Subcutaneous adipose tissue (tissue), 4 donors: ENCODE results near the gene GPHN. TPM values are rescaled to one million over a fixed set of nuclear protein-coding genes. Genes with fewer than 3 reads are reported as not detected.

Source experiments
- CTCF ChIP-seq: fragments of 450-650 bp; IDR thresholded peaks from one replicate; pipeline ENCODE4 v1.5.1; 2016; ENCODE audit warnings: low read depth, mild to moderate bottlenecking, control low read depth, antibody characterized with exemption, moderate library complexity
- total RNA-seq, 4 donors: library from RNA; depleted of rRNA; stranded (reverse); fragments of >200 nt; gene quantifications; one replicate each; pipeline ENCODE4 v1.1.0, GENCODE V29; 2016

The GPHN gene
- total RNA-seq, 4 donors from 2014 or later = 18.0 to 38.2 (median 20.5) TPM

DNA sequence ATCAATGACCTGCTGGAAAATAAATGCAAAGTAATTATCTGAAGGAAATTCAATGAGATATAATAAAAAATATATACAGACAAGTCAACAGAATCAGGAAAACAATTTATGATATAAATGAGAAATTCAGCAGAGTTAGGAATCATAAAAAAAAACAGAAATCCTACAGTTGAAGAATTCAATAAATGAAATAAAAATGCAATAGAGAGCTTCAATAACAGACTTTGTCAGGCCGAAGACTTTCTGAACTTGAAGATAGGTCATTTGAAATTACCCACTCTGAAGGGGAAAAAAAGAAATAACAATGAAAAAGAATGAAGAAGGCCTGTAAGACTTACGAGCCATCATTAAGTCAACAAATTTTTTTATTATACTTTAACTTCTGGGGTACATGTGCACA, 665.8 kb downstream of the GPHN start:
- TF ChIP-seq CTCF = no peak

- no peak for TF ChIP-seq CTCF
Measured at GRCh38 chr14:67186172-67186768, 678.3 kb downstream of the GPHN start.

DNA sequence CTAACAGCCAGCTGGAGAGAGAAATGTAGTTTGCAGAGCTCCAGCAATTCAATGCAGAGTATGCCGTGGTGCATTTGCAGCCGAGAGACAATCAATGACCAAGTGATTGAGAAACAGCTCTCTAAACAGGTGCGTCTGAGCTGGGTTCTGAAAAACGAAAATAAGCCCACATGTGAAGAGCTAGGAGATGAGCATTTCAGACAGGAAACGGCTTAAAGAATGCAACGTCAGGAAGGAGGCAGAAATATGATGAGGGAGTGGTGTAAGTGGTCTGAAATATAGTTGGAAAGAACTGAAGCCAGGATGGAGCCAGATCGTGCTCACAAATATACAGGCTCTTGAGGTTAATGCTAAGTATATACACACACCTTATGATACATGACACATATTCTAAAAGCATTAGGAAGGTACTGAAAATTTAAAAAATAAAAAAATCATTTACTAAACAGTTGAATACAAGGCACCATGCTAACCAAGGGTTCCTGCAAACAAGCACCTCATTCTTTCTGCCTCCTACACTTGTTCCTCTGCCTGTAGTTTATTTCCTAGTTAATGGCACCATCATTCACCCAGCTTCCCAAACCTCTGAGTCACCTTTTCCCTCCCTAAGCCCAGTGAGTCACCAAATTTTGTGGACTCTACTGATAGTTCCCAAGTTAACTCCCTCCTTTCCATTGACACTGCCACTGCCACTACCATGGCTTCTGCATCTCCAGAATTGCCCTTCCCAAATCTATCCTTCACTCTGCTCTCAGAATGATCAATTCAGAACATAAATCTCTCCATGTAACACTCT, 679.0 kb downstream of the GPHN start:
- no peak for TF ChIP-seq CTCF

- no peak for TF ChIP-seq CTCF
Measured at GRCh38 chr14:67187826-67188225, 679.9 kb downstream of the GPHN start.

- no peak for TF ChIP-seq CTCF
Measured at GRCh38 chr14:67188326-67188725, 680.4 kb downstream of the GPHN start.

DNA sequence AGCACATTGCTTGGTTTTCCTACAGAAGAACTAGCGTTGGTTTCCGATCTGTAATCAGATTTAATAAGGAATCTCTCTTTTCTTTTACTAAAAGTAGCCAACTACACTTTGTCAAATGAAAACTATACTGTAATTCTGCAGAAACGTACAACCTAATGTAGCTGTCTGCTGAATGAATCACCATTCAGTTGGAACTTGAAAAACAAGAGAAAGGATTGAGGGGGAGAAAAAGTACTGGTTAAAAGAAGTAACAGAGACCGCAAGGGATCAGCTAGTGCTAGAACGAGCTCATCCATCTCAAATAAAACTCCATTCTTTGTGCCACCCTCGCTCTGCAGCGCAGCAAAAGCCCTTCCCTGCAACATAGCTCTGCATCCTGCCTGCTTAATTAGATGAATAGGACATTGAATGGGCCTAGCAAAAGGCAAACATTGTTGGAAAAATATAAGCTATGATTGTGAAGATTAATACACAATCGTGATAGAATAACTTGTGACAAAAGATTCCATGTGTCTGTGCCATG, 683.9 kb downstream of the GPHN start:
- TF ChIP-seq CTCF = no peak

DNA sequence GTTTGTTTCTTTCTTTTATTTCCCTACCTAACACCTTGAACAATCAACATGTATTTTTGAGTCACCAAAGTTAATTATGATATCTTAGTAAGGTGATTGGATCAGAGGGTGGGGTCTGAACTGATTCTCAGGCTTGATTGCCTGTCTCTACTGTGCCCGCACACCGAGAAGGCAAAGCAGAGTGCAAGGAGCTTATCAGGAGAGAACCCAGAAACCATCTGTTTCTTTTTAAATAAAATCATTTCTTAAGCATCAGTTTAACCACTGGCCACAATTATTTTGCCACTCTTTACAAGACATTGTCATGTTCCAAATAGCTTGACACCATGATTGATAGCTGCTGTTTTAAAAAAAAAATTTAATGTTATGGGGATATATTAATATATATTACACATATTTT, 684.4 kb downstream of the GPHN start:
- no peak for TF ChIP-seq CTCF
